Glomerular visceral epithelial cell (primary cell): Measurements from ENCODE around the gene TMTC2.
A peak's percentile ranks its signal among the peaks of the same experiment; 100 is the strongest.

ENCODE experiments used
- DNase-seq: peaks from one replicate; pipeline ENCODE4 v3.0.0-alpha.2; 2016; ENCODE audit errors: extremely low spot score

Gene TMTC2

DNA sequence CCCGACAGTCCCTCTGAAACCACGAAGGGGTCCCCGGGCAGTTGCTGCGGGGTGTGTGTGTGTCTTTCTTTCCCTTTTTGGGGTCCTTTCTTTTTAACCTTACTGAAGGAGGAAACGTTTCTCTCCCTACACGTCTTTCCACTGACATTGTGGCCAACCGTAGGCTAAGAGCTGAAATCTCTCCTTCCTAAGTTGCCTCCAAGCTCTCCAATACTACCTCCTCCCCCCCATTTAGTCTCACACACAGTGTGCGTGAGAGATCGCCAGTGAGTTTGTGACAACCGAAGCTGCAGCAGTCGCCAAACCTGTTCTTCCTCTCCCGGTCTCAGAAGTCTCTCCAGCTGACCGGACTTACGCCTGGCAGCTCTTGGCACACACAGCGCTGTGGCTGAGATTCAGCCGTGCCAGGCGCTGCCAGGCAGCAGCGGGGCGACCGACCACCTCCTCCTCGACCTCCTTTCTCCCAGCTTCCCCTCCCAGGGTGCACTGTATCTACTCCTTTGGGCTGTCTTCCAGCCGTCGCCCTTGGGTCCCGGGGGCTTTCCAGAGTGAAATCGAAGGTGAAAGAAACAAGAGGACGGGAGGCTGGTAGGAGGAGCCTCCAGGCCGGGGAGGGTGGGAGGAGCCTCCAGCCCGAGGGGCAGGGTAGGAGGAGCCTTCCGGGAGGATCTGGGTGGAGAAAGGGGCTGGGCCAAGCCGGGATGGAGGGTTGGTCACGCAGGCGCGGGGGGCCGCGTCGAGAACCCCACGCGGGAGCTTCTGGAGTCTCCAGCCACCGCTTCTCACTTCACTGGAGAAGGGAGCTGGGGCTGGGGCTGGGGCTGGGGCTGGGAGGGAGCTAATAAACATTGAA lies at the start of gene TMTC2:
TSS of gene TMTC2 (plus strand) at position 739 of the 853 bp plus-strand sequence.
- DNase-seq, result peak; percentile 91

DNA sequence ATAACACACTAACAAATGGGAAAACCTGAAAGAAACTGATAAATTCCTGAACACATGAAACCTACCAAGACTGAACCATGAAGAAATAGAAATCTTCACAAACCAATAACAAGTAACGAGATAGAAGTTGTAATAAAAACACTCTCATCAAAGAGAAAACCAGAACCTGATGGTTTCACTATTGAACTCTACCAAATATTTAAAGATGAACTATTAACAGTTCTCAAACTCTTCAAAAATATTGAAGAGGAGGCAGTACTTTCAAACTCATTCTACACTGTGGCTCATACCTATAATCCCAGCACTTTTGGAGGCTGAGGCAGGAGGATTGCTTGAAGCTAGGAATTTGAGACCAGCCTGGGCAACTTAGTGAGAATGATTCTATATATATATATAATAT lies 48.4 kb upstream of the TMTC2 start:
- DNase-seq, result no peak

DNA sequence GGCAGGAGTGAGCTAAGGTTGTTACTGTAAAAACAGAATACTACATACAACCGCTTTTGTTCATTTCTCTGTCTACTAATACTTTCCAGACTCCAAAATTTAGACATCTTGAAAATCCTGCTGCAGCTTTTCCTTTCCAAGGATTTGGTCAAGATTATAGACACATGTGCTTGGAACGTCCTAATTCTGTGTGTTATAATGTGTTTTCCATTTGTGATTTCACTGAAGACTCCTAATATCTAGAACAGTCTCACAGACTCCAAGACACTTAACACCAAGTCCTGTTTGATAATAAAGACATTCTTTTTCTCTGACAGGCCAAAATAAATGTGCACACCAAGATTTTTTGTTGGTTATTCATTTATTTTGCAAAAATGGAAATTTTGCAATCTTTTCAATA lies 41.8 kb upstream of the TMTC2 start:
- no peak for DNase-seq

DNA sequence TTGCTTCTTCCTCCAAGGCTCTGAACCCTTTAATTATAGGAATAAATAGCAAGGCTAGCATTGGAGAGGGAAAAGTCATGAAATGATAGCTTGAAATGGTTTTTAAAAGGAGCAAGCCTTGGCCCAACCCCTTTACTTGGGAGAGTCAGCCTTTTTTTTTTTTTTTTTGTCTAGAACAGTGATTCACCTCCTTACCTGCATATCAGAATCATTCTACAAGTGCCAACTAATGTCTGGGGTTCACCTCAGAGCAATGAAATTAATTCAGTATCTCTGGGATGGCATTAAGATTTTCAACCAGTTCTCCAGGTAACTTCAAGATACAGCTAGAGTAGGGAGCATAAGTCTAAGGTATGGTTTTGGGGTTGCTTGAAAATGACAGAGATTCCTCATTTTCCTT lies 41.3 kb upstream of the TMTC2 start:
- no peak for DNase-seq

DNA sequence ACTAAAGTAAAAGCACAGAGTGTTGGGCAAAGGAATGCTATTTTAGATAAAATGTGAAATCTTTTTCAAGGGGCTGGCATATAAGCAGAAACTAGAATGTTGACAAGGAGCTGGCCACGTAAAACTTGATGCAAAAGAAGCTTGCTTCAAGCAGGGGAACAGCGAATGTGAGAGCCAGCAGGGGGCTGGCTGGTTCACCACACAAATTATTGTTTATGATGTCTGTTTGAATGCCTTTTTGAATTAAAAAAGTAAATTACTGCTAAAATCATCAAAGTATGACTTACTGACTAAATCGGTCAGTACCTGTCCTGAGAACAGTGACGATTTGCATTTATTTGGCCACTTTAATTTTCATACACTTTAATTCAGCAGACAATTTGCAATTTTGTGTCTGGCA lies 38.9 kb upstream of the TMTC2 start:
- DNase-seq, result no peak

DNA sequence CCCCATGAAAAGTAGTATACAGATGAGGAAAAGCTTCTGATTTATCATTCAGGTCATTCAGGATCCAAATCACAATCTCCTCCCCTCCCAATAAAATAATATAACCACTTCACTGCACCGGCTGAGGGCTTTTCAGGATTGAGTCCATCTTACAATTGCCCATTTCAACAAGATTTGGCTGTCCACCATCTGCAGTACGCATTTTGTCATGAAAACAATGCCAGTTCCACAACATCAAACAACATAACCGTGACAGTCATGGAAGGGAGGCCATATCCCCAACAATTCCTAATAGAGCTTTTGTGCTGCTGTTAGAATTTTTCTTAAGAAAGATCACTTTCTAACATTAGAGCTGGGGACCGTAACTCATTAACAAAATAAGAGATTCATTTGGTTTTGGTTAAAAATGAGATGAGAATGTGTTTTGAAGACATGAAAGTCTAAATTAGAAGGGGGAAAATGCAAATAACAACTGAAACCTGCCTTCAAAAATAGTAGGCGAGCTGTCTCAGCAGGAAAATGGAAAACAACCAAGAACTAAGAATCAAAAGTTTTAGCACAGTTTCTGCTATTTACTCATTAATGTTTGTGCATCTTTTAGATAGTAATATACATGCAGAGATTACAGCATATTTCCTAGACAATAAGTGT lies 38.3 kb upstream of the TMTC2 start:
- no peak for DNase-seq

DNA sequence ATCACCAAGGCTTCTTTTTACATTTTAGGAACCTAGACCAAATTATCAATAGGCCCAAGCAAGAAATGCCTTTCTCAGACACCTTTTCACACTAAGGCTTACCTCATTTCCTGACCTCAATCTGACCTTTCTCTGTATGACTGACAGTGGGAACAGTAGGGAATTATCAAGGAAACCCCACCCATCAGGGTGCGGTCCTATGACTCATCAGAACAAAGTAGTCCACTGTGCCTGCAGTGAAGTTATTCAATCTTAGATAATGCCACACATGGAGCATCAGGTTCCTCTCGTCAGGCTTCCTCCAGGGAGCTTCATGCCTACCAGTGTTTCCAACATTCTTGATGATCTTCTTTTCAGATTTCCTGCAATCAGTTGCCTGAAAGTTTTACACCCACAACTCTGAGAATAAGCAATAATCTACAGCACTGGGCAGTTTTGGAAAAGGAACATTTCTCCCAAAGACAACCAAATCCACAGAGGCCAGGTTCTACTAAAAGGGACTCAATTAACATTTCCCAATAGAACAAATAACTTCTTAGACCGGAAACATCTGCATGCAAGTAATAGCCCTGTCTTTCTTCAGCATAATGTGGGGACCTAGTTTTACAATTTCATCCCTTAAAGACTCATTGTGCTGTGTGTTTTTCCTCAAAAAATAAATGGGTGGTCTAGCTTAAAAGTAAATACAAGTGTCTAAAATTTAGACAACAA lies 35.9 kb upstream of the TMTC2 start:
- DNase-seq, result peak; percentile 58

DNA sequence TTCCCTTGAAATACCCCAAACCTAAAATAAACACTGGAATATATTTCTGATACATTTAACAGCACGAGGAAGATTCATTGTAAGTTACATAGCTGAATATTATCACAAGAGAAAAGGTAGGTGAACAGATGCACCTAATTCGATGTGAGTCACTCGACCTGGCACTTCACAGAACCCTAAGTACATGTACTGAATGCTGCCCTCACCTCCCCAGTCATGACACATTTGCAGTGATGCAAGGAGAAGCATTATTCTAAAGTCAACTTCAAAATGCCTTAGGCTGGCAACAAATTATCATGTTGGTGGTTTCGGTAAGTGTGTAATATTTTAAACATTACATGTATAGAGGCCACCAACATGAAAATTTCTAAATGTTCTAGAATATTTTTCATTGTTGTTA lies 35.2 kb upstream of the TMTC2 start:
- no peak for DNase-seq

DNA sequence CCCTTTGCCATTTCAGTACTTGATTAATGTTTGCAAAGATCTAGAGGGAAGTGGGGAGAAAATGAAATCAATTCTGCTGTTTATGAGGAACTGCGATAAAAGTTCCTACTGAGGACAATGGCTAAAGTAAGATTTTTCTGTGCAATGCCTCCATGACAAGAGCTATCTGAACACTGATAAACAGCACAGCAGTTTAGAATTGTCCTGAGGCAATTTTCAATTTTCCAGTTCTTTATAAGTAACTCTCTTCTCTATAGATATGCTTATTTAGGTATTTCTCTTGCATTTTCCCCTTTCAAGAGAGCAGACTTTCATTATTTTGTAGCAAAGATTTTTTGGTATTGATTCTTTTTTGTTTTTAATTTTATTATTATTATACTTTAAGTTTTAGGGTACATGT lies 34.6 kb upstream of the TMTC2 start:
- no peak for DNase-seq

DNA sequence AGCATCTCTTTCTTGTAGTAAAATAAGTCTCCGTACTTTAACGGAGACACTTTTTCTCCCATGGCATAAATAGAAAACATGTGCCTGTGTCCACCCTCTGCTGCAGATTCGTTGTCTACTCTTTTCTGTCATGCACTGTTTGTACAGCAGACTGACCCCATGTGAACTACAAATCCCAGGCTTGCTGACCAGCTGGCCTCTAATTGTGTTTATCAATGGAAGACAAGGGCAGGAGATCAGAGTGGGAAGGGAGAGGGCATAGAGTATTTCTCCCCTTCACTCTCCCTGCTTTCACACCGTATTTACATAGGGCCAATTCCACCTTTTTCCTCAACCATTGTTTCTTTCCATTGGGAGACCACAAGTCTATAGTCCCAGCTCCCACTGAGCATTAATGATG lies 31.0 kb upstream of the TMTC2 start:
- no peak for DNase-seq

DNA sequence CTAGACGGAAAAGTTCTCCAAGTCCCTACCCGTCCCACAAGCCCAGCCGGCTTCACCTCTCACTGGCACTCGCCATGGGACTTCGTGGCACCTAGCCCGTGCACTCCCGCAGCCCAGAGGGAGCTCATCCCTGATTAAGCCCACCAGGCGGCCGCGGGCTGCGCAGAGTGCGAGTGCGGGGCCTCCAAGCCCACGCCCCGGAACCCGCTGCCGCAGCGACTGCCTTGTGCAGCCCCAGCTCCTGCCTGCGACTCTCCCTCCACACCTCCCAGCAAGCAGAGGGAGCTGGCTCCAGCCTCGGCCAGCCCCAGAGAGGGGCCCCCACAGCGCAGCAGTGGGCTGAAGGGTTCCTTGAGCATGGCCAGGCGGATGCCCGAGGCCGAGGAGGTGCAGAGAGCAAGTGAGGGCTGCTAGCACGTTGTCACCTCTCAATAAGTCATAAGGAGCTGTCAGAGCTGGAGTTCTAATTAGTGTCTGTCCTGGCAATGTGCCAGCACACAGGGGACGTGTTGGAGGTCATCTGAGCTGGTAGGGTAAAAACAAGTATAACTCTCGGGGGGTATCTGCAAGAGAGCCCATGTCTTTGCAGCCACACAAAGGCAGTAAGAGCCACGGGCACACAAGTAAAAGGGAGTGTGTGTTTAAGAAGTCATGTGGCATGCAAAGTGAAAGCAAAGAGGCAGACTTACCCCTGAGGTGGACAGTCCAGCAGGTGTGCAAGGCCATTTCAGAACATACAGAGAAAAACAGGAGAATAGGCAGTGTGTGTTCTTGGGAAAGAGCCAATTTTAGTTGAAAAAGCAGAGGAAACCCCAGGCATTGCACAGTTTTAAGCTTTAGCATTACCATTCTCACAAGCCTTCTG lies 27.1 kb upstream of the TMTC2 start:
- DNase-seq, result no peak

DNA sequence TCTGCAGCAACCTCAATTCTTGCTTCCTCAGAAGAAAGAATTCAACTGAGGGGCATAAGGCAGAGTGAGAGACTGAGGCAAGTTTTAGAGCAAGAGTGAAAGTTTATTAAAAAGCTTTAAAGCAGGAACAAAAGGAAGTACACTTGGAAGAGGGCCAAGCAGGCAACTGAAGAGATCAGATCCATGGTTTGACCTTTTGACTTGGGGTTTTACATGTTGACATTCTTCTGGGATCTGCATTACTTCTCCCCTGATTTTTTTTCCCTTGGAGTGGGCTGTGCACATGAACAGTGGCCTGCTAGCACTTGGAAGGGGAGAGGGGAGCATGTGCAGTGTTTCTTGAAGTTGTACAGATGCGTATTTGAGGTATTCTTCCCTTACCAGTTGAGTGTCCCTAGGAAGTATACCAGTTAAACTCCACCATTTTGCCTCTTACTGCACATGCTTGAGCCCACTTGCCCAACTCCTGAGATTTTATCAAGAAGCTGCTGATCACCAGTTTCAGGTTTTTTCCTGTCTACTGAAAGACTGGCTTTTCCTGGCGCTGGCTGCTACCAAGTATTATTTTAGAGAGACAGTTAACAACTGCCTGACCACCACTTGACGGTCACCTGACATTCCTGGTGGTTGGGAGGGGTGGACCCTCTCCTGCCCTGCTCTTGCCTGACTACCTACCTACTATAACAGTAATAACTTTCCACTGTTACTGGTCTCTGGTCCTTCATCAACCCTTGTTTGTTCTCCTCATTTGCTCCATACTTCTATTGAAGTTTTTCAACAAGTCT lies 26.0 kb upstream of the TMTC2 start:
- peak; percentile 23 for DNase-seq

DNA sequence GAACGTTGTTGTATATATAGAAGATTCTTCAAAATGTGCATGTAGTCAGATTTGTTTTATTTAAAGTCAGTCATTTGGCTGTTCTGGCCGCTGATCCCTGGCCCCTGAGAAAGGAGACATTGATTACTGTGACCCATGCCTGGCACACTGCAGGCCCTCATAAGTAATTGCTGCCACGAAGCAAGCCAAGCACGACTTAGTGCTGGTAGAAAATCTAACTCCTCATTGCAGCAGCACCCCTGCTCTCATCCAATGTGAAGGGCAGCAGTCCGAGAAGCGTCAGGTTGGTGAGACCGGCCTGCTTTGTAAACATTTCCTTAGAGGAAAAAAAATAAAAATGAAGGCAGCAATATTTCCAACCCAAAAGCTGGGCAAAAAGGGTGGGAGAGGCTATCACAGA lies 22.8 kb upstream of the TMTC2 start:
- DNase-seq, result no peak

DNA sequence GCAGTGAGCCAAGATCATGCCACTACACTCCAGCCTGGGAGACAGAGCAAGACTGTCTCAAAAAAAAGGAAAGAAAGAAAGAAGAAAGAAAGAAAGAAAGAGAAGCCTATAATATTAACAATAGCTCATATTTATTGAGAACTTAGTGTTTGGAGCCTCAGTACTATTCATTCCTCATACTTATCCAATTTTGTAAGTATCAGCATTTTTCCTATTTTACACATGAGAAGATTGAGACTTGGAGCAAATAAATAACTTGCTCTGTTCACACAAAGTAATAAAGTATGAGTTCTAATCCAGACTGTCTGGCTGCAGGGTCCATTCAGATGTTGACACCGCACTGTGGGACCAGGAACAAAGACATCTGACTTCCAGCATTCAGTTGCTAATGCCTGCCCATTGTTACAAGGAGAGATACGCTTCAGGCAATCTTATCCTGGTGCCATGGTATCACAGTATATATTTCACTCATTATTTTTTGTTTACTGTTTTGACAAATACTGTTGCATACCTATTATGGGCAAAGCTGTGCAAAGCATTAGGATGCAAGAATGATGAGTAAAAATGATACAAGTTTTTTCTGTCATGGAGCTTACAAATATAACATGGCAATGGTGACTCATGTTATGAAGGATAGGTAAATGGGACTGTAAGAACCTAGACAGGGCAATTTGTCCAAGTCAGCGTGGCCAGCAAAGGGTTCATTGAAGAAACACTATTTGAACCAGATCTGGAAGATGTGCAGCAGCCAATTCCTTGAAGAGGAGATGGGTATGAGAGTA lies 21.4 kb upstream of the TMTC2 start:
- no peak for DNase-seq

DNA sequence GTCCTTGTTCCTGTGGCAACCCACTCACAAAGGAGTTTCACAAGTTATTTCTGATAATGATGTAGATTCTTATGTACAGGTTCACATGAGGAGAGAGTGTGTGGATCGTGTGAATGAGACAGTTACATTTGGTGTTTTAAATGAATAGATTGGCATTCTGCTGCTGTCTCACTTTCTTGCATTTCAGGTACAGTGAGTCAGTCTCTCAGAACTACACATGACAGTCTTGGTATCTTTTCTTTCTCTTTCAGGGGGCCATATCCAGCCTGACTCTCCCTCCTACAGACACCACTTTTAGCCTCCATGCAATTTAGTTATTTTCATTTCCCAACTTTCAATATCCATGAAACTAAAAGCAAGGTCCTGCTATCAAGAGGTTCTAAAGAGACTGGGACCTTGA lies 19.9 kb upstream of the TMTC2 start:
- no peak for DNase-seq

DNA sequence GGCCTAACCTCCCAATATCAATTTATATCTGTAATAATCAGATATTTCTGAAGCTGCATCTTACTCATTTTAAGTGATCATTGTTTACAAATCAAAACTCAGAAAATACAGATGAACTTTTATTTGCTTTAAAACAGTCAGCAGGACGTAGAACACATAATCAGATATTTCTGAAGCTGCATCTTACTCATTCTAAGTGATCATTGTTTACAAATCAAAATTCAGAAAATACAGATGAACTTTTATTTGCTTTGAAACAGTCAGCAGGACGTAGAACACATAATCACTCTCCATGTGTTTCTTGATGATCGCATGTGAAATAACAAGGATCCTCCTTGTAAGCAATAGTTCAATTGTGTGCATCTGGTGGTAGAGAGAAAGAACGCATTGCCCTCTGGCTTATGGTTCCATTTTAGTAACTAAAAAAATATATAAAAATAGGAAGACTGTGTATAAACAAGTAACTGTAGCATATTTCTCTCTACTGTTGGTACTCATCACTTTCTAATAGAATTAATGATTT lies 15.0 kb upstream of the TMTC2 start:
- DNase-seq, result no peak

DNA sequence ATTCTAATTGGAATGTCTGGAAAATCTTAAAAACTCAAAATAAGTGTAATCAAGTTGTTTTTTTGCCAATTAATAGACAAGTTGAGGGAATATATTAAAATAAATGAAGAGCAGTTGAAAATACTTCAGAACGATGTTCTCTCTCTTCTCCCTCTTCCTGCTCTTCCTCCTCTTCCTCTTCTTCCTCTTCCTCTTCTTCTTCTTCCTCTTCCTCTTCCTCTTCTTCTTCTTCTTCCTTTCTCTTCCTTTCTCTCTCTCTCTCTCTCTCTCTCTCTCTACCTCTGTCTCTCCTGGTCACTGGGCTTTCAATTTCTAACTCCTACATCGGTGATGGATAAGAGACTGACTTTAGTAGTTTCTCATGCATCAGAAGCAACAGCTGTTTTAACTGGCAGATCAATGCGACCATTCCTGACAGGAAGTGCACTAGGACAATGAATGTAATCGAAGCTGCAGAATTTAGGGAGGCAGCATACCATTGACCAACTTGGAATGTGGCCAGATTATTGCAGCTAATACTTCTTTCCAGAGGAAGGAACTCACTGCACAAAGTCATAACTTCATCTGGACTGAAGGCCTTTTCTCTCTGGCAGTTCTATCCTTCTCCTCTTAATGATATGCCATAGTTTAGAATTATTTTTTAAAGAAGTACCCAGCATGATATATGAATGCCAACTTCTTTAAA lies 13.8 kb upstream of the TMTC2 start:
- DNase-seq, result no peak

DNA sequence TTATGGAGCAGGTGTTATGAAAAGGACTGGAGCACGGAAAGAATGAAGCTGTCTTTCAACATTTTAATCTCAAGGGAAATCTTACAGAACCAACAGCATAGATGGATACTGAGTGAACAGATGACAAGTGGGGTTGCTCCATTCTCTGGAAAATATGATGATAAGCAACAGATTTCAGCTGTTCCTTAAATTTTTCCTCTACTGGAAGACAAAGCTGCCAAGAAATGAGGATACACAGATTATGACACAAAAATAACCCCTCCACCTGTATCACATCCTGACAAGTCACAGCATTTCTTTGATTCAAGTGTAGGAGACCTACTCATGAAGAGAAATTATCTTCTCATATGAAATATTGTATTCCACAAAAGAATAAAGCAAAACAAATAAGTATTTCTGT lies 13.0 kb upstream of the TMTC2 start:
- no peak for DNase-seq

DNA sequence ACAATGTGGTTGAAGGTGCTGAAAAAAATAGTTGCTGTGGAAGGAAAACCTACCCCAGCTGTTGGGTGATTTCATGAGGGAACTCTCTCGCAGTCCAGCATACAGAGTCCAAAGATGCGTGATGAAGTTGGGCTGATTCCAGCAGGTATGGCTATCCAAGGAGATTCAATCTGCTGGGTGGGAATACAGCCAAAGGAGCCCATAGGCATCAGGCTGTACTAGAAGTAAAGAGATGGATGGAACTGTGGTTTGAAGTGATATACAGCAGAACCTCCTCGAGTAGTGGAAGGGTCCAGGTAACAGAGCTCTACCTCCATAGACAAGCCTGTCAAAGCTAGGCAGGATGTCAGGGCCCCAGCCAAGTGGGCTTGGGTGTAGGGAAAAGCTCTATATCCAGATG lies 11.5 kb upstream of the TMTC2 start:
- DNase-seq, result no peak
